Measurements from ENCODE around the gene SMG6.

SMG6 gene

GRCh38 chr17:2136241-2136640, 167.3 kb downstream of the SMG6 start:
- peak overlapping the region; percentile 54 for H3K27ac Mint-ChIP-seq
- H3K27me3 Mint-ChIP-seq, result no peaks in the 10 kb centered on the region
- H3K4me1 Mint-ChIP-seq (ENCODE audit: low read depth), result peaks cover 27% of the 10 kb centered on the region
- H3K36me3 Mint-ChIP-seq (ENCODE audit: low read depth), result peaks cover 4% of the 10 kb centered on the region
- H3K4me3 Mint-ChIP-seq, result no peak overlapping the region
- H3K9me3 Mint-ChIP-seq, result no peaks in the 10 kb centered on the region

- Mint-ChIP-seq H3K4me1 (ENCODE audit: low read depth) (peaks cover 18% of the 10 kb centered on the region), H3K36me3 (ENCODE audit: low read depth) (peaks cover 19% of the 10 kb centered on the region), H3K4me3 (no peak overlapping the region), H3K27me3 (no peaks in the 10 kb centered on the region), H3K27ac (no peak overlapping the region), H3K9me3 (no peaks in the 10 kb centered on the region)
These were observed 175.6 kb downstream of the SMG6 start for GRCh38 chr17:2128011-2128410.

GRCh38 chr17:2125013-2125535, 178.5 kb downstream of the SMG6 start:
- peaks cover 22% of the 10 kb centered on the region for H3K4me1 Mint-ChIP-seq (ENCODE audit: low read depth)
- H3K27ac Mint-ChIP-seq, result no peak overlapping the region
- H3K9me3 Mint-ChIP-seq, result no peaks in the 10 kb centered on the region
- no peak overlapping the region for H3K4me3 Mint-ChIP-seq
- H3K36me3 Mint-ChIP-seq (ENCODE audit: low read depth), result peaks cover 26% of the 10 kb centered on the region
- H3K27me3 Mint-ChIP-seq, result no peaks in the 10 kb centered on the region

GRCh38 chr17:2124391-2124790, 179.2 kb downstream of the SMG6 start:
- Mint-ChIP-seq H3K4me3 (no peak overlapping the region), H3K36me3 (ENCODE audit: low read depth) (peaks cover 29% of the 10 kb centered on the region), H3K27me3 (no peaks in the 10 kb centered on the region), H3K9me3 (no peaks in the 10 kb centered on the region), H3K27ac (no peak overlapping the region), H3K4me1 (ENCODE audit: low read depth) (peaks cover 22% of the 10 kb centered on the region)

GRCh38 chr17:2123375-2124251, 180.0 kb downstream of the SMG6 start:
- Mint-ChIP-seq H3K4me1 (ENCODE audit: low read depth) (peaks cover 22% of the 10 kb centered on the region), H3K9me3 (no peaks in the 10 kb centered on the region), H3K27me3 (no peaks in the 10 kb centered on the region), H3K4me3 (no peak overlapping the region), H3K27ac (no peak overlapping the region), H3K36me3 (ENCODE audit: low read depth) (peaks cover 29% of the 10 kb centered on the region)

- Mint-ChIP-seq H3K27ac (no peak overlapping the region), H3K4me1 (ENCODE audit: low read depth) (peaks cover 22% of the 10 kb centered on the region), H3K36me3 (ENCODE audit: low read depth) (peaks cover 29% of the 10 kb centered on the region), H3K4me3 (no peak overlapping the region), H3K27me3 (no peaks in the 10 kb centered on the region), H3K9me3 (no peaks in the 10 kb centered on the region)
These were observed 180.8 kb downstream of the SMG6 start for GRCh38 chr17:2122641-2123302.

GRCh38 chr17:2120586-2121335, 182.8 kb downstream of the SMG6 start:
- Mint-ChIP-seq H3K9me3 (no peaks in the 10 kb centered on the region), H3K27me3 (no peaks in the 10 kb centered on the region), H3K27ac (no peak overlapping the region), H3K4me1 (ENCODE audit: low read depth) (peaks cover 26% of the 10 kb centered on the region), H3K4me3 (no peak overlapping the region), H3K36me3 (ENCODE audit: low read depth) (peaks cover 19% of the 10 kb centered on the region)

- no peaks in the 10 kb centered on the region for H3K9me3 Mint-ChIP-seq
- H3K4me3 Mint-ChIP-seq, result no peak overlapping the region
- no peaks in the 10 kb centered on the region for H3K27me3 Mint-ChIP-seq
- no peak overlapping the region for H3K27ac Mint-ChIP-seq
- no peaks in the 10 kb centered on the region for H3K36me3 Mint-ChIP-seq (ENCODE audit: low read depth)
- H3K4me1 Mint-ChIP-seq (ENCODE audit: low read depth), result peaks cover 4% of the 10 kb centered on the region
These were observed 190.3 kb downstream of the SMG6 start for GRCh38 chr17:2113279-2113622.

- no peaks in the 10 kb centered on the region for H3K27me3 Mint-ChIP-seq
- peaks cover 2% of the 10 kb centered on the region for H3K4me1 Mint-ChIP-seq (ENCODE audit: low read depth)
- no peak overlapping the region for H3K27ac Mint-ChIP-seq
- H3K4me3 Mint-ChIP-seq, result no peak overlapping the region
- H3K9me3 Mint-ChIP-seq, result no peaks in the 10 kb centered on the region
- no peaks in the 10 kb centered on the region for H3K36me3 Mint-ChIP-seq (ENCODE audit: low read depth)
These were observed 191.9 kb downstream of the SMG6 start for GRCh38 chr17:2111691-2112090.

- no peak overlapping the region for H3K27ac Mint-ChIP-seq
- H3K9me3 Mint-ChIP-seq, result no peaks in the 10 kb centered on the region
- no peaks in the 10 kb centered on the region for H3K27me3 Mint-ChIP-seq
- H3K36me3 Mint-ChIP-seq (ENCODE audit: low read depth), result no peaks in the 10 kb centered on the region
- no peak overlapping the region for H3K4me3 Mint-ChIP-seq
- no peaks in the 10 kb centered on the region for H3K4me1 Mint-ChIP-seq (ENCODE audit: low read depth)
These were observed 193.1 kb downstream of the SMG6 start for GRCh38 chr17:2110436-2110835.

- no peak overlapping the region for H3K4me3 Mint-ChIP-seq
- no peaks in the 10 kb centered on the region for H3K4me1 Mint-ChIP-seq (ENCODE audit: low read depth)
- H3K36me3 Mint-ChIP-seq (ENCODE audit: low read depth), result peaks cover 6% of the 10 kb centered on the region
- no peak overlapping the region for H3K27ac Mint-ChIP-seq
- no peaks in the 10 kb centered on the region for H3K27me3 Mint-ChIP-seq
- H3K9me3 Mint-ChIP-seq, result no peaks in the 10 kb centered on the region
These were observed 195.4 kb downstream of the SMG6 start for GRCh38 chr17:2108170-2108569.

GRCh38 chr17:2107506-2107905, 196.1 kb downstream of the SMG6 start:
- H3K4me3 Mint-ChIP-seq, result no peak overlapping the region
- peaks cover 6% of the 10 kb centered on the region for H3K4me1 Mint-ChIP-seq (ENCODE audit: low read depth)
- no peaks in the 10 kb centered on the region for H3K27me3 Mint-ChIP-seq
- H3K9me3 Mint-ChIP-seq, result no peaks in the 10 kb centered on the region
- peaks cover 10% of the 10 kb centered on the region for H3K36me3 Mint-ChIP-seq (ENCODE audit: low read depth)
- H3K27ac Mint-ChIP-seq, result no peak overlapping the region

GRCh38 chr17:2107050-2107449, 196.5 kb downstream of the SMG6 start:
- H3K27me3 Mint-ChIP-seq, result no peaks in the 10 kb centered on the region
- no peak overlapping the region for H3K4me3 Mint-ChIP-seq
- no peak overlapping the region for H3K27ac Mint-ChIP-seq
- H3K36me3 Mint-ChIP-seq (ENCODE audit: low read depth), result peaks cover 10% of the 10 kb centered on the region
- no peaks in the 10 kb centered on the region for H3K9me3 Mint-ChIP-seq
- H3K4me1 Mint-ChIP-seq (ENCODE audit: low read depth), result peaks cover 7% of the 10 kb centered on the region

- Mint-ChIP-seq H3K27me3 (no peaks in the 10 kb centered on the region), H3K4me3 (no peak overlapping the region), H3K27ac (no peak overlapping the region), H3K4me1 (ENCODE audit: low read depth) (peaks cover 13% of the 10 kb centered on the region), H3K36me3 (ENCODE audit: low read depth) (peaks cover 10% of the 10 kb centered on the region), H3K9me3 (no peaks in the 10 kb centered on the region)
These were observed 197.2 kb downstream of the SMG6 start for GRCh38 chr17:2106308-2106955.
